Measurements from ENCODE around the gene PPP1R15B.

The PPP1R15B gene

GRCh38 chr1:204411451-204412204 lies at the start of gene PPP1R15B:
PPP1R15B (minus strand) TSS chr1:204411817; CDS start chr1:204411411, 406 bp downstream.
- peak; percentile 99 for DNase-seq

GRCh38 chr1:204460346-204460745 lies 48.7 kb upstream of the PPP1R15B start:
- DNase-seq, result no peak

DNA sequence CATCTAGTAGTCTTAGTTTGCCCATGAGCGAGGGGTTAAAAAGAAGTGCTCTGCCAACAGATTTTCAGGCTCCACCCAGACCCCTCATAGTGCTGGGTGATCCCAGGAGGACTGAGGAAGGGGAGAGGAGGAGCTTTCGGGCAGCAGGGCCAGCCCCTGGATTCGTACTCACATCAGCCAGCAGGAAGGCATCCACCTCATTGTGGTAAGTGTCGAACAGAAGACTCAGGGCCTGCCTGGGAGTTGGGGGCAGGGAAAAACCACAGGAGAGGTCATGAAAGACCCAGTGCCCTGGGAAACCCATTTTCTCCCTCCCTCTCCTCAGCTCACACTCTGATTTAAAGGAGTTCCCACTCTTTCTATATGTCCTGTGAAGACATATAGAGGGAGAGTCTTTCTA lies 48.1 kb upstream of the PPP1R15B start:
- DNase-seq, result no peak

DNA sequence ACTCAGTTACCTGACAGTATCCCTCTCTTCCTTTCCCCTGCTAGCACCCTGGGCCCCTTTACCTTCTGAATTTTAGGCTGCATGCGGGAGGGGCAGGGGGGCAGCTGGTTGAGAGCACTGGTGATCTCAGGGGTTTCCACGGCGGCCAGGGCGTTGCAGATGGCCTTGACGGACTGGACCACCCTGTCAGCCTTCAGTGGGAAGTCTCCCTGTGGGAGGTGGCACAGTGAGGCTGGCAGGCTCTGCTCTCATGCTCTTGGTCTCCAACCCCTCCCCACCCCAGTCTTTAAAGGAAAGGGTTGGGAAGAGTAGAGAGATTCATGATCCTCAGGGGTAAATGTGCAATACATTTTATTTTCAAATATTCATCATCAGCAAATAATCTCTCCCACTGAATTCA lies 46.0 kb upstream of the PPP1R15B start:
- no peak for DNase-seq

DNA sequence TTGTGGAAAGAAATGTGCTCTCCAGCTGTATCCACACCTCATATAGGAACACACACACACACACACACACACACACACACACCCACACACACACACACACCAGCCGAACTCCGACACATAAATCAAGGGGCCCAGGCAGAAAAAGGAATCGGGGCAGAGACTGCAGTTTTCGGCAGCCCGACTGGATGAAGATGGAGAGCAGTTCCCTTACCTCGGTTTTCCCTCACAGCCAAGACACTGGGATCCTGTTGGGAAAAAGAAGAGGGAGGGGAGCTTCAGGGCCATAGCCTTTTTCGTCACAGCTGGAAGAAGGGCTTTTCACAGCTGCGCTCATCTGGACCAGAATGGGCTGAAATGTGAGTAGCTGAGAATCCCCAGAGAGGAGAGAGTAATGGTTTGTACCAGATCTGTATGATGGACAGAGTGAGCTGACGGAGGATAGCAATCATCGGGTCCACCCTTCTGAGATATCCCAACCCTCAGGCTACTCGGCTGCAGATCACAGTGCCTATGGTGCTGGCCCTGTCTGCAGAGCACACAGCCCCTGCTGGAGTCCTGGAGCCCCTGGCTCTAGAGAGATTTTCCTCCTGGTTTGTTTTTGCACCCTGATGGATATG lies 45.3 kb upstream of the PPP1R15B start:
- no peak for DNase-seq

GRCh38 chr1:204455831-204456145 lies 44.2 kb upstream of the PPP1R15B start:
- DNase-seq, result no peak

DNA sequence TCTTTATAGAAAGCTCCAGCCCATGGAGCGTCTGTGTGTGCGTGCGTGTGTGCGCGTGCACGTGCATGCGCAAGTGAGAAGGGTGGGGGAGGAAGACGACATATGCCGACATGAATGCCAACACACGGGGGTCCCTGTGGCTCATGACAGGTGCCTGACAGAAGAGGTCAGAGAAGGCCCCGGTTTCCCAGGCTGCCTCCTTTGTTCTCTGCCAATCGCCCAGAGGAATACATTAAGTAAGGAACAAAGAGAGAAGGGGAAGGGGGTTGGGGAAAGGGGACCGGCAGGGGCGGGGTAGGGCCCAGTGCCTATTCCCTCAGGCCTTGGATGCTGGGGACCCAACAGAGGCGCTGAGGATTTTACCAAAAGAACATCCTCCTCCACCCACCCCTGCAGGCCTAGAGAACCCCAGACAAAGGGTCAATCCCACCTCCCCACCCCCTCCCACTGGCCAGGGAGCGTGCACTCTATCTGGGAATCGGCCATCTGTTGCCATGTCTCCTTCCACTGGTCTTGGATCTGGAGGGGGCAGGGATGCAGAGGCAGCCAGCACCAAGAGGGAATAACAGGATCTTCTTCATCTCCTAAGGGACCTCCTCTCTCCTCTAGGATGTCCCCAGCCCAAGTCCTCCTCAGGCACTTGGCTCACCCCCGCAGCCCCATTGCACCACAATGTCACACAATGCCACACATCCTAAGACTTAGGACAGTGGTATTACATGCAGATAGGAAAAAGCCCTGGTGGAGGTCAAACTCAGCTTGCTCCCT lies 43.6 kb upstream of the PPP1R15B start:
- DNase-seq, result no peak

- DNase-seq, result no peak
Observed at GRCh38 chr1:204454476-204454875, 42.9 kb upstream of the PPP1R15B start.

DNA sequence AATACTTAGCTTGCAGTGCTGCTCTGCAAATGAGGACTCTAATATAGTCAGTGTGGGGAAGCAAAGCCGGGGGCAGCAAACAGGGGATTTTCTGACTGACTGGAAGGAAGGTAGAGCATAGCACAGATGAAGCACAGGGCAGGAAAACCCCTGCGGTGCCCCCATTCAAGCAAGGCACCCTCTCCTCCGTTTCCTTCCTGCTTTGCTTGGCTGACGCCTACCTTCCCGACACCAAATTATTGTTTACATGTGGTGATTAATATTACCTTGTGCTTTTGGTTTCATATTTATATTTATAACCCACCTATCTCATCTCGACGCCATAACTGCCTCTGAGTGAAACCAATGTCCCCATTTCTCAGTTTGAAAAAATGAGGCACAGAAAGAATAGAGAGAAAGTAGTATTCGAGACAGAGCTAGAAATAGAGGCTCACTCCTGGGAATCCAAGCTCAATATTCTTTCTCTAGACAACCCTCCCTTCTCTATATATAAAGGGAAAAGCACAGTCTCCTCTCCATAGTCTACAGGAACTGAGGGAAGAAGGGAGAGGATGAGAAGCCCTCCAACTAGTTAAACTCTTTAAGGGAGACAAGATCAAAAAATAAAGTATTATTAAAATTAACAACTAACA lies 41.6 kb upstream of the PPP1R15B start:
- peak; percentile 88 to 90 for DNase-seq

- DNase-seq, result no peak
Observed at GRCh38 chr1:204451352-204452124, 39.9 kb upstream of the PPP1R15B start.

- no peak for DNase-seq
Observed at GRCh38 chr1:204450461-204451257, 39.0 kb upstream of the PPP1R15B start.

DNA sequence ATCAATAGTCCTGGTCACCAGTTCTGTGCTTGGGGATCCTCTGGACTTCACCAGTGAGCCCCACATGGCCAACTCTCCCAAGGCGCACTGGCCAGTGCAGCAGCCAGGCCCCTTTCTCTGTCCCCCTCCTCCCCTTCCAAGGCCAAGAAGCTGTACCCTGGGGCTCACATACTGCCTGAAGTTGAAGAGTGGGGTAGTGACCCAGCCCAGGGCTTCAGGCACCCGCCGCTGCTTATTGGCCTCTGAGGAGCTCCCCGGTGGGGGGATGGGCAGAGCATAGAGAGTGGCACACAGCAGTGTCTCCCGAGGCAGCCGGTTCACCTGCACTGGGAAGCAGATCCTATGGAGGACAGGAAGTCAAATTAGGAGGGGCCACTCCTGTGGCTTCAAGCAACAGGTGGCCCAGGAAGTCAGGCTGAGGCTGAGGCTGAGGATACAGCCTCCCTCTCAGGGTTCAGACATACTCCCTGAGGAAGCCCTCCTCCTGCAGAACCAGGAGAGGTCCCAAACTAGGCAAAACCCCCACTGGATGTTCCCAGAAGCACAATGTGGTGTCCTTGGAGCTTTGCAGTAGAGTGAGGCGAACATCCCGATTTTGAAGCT lies 38.2 kb upstream of the PPP1R15B start:
- no peak for DNase-seq

GRCh38 chr1:204448991-204449677 lies 37.5 kb upstream of the PPP1R15B start:
- no peak for DNase-seq

GRCh38 chr1:204448344-204448964 lies 36.8 kb upstream of the PPP1R15B start:
- DNase-seq, result no peak

- no peak for DNase-seq
Observed at GRCh38 chr1:204447736-204448135, 36.1 kb upstream of the PPP1R15B start.

GRCh38 chr1:204447190-204447589 lies 35.6 kb upstream of the PPP1R15B start:
- no peak for DNase-seq

DNA sequence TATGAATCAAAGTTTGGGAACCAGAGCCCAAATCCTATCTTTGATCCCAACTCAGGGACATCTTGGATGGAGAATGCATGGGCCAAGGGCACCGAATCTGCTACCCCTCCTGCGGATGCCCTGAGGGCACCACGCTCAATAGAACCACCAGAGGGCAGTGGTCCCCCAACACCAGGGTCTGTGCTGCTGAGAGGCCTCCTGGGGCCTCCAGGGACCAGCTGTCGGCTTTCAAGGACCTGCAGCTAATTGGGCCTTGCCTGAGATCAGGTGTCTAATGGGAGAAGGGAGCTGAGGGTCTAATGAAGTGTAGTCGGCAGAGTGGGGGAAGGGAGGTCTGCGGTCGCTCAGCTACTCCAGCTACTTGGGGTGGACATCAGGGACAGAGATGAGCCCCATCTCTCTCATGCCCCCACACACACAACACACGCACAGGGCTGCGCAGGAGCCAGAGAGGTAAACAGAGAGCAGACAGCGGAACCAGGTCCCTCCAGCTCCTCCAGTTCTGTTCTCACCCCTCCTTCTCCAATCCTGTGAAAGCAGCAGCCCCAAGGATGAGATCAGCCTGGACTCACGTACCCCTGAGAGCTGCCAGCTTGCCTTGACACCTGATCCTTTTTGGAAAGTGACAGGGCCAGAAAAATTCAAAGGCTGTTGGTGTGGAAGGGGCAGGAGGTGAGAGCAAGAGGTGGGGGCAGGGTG lies 34.9 kb upstream of the PPP1R15B start:
- DNase-seq, result peak; percentile 84 to 85

GRCh38 chr1:204445860-204446412 lies 34.3 kb upstream of the PPP1R15B start:
- DNase-seq, result peak; percentile 37 to 43

GRCh38 chr1:204443871-204444581 lies 32.4 kb upstream of the PPP1R15B start:
- no peak for DNase-seq
